Occipital lobe (tissue), 2 donors: Measurements from ENCODE around the gene SLK. TPM values are rescaled to one million over a fixed set of nuclear protein-coding genes. Genes with fewer than 3 reads are reported as not detected.

Source experiments
- DNase-seq: peaks from one replicate; lab custom pipeline; 2025; lab: John Stamatoyannopoulos, UW
- total RNA-seq: library from RNA; depleted of rRNA; stranded (reverse); fragments of >200 nt; gene quantifications from one replicate; pipeline ENCODE4 v1.2.3, GENCODE V29; 2014

SLK gene
- total RNA-seq, 1 donor from 2014 or later: 76.7 TPM

DNA sequence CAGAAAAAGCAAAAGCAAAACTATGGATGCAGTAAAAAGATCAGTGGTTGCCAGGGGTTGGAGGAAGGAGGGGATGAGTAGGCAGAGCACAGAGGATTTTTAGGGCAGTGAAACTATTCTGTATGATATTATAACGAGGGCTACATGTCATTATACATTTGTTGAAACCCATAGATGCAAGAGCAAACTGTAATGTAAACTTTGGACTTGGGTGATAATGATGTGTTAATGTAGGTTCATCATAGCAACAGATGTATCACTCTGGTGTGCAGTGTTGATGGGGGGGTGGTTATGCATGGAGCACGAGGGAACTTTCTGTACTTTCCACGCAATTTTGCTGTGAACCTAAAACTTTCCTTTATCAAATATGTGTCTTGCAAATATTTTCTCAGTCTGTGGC is 23.2 kb downstream of the SLK start:
- DNase-seq: no peak

DNA sequence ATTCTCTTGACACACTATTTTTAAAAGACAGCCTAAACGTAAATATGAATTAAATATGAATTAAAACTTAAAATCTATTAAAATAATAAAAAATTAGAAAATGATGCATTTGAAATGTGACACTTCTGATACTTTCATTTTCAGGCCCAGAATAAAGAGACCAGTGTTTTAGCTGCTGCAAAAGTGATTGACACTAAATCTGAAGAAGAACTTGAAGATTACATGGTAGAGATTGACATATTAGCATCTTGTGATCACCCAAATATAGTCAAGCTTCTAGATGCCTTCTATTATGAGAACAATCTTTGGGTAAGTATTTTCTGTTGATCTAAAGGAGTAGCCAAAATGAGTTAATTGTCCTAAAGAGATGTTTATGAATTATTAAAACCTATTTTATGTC is 23.6 kb downstream of the SLK start:
- no peak for DNase-seq

DNA sequence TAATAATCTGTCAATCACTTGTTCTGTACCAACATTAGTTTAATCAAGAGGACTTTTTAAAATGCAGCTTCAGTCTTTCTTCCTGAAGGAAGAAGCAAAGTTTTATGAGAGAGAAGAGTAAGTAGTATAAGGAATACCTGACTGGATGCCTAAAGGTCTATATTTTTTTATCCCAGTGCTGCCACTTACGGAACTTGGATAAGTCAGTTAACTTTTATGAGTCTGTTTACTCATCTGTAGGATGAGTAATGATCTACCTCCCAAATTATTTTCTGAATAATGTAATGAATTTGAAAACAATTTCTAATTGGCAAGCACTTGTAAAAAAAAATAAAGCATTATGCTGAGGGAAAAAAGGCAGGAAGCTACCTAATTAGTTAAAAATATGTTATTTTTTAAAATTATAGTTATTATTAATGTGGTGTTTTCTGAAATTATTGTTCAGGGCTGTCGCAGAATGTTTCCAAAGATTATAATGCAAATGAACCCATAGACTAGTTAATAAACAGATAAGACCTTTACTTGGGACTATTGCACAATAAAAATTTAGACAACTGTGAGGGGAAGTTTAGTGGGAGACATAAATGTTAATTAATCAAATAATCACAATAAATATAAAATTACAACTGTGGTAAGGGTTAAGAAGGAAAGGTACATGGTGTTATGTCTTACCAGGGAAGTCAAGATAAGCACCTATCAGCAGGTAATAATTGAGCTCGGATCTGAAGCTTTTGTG is 24.6 kb downstream of the SLK start:
- DNase-seq: no peak

DNA sequence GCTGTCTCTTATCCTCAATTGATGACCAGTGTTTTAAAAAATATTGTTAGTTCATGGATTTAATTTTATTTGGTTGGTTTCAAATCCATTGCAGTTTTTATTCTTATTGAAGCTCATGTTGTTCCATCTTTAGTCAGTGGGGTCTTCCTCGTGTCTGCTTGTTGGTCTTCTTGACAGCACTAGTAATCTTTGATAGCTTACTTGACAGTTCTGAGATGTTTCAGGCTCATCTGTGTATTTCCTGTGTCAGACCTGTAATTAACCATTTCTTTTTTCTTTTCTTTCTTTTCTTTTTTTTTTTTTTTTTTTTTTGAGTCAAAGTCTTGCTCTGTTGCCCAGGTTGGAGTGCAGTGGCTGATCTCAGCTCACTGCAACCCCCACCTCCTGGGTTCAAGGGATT is 28.2 kb downstream of the SLK start:
- no peak for DNase-seq

DNA sequence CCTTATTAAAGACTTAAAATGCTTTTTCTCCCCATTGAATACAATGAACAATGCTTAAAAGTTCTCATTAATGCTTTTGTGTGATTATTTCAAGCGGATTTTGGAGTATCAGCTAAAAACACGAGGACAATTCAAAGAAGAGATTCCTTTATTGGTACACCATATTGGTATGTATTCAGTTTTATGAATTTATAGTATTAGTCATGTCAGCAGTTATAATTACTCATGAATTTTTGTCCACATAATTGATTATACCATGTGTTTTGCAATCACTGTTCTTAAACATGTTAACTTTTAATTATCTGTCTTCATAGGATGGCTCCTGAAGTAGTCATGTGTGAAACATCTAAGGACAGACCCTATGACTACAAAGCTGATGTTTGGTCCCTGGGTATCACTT is 31.9 kb downstream of the SLK start:
- no peak for DNase-seq

DNA sequence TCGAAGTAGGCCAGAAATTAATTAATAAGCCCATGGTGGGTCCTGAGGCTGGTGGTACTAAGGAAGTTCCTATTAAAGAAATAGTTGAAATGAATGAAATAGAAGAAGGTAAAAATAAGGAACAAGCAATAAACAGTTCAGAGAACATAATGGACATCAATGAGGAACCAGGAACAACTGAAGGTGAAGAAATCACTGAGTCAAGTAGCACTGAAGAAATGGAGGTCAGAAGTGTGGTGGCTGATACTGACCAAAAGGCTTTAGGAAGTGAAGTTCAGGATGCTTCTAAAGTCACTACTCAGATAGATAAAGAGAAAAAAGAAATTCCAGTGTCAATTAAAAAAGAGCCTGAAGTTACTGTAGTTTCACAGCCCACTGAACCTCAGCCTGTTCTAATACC is 36.0 kb downstream of the SLK start:
- no peak for DNase-seq

DNA sequence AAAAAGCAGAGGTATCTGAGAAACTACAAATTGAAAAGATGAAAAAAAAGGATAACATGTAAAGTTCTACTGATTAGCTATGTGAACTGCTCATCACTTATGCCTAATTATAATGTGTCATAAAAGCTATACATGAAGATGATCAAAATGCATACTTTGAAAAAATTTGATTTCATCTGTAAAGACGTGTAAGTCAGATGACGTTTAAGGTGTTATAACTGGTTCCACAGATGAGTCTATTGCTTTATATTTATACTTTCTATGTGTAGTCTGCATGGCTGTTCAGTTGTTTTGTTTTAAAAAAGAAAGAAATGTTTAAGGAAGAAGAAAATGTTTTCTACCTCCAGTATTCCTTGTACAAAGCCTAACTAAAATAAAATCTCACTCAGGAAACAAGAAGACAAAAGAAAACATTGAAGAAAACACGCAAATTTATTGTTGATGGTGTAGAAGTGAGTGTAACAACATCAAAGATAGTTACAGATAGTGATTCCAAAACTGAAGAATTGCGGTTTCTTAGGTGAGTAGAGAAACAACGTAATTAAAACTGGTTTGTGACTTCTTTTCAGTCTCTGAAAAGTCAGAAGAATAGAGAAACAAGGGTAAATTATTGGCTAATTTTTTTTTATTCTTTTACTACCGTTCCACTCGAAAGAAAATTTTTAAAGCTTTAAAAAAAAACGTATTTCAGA is 38.4 kb downstream of the SLK start:
- DNase-seq: no peak

DNA sequence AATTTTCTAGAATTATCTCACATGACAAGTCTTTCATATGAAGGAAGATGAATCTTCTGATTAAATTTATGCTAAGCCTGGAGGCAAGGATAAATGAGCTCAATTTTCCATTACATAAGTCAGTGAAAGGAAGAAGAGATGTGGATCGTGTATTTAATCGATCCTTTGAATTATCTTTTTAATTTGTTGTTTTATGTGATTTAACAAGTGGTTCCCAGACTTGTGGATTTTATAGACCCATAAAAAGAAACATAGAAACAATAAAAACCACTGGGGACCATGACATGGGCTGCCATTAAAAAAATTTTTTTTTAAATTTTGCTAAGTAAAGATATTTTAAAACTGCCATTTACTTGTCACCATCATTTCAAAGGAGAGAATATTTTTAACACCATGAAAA is 45.0 kb downstream of the SLK start:
- DNase-seq: no peak

DNA sequence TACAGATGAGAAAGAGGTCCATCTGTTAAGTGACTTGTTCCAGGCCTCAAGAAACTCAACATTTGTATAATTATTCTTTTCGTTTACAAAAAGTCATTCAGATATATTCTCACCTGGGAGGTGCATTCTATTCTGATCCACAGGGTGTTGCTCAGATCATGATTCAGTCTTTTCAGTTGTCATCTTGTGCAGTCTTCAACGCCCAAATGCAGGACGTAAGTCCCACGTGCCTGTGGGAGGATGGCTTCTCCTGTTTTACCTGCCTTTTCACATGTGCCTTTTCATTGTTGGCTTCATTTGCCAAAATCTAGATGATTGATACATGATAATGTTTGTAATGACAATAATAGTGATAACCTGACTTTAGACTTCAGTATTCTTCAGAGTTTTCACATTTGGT is 46.5 kb downstream of the SLK start:
- no peak for DNase-seq

DNA sequence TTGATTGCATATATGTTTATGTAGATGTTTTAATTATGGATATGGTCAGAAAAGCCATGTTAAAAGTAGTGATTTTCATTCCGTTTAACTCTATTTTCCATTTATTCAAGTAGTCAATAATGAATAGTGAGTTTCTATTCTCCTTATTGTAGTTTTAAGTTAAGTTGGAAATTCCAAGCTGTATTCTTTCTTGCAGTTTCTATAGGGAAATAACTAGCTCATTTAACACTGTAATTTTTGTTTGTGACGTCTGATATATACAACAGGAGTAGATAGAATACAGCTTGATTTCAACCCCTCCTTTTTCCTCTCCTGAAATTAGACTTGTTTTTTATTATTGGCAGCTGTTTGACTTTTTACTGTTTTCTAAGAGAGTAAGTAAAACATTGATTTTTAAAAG is 47.2 kb downstream of the SLK start:
- DNase-seq: no peak

DNA sequence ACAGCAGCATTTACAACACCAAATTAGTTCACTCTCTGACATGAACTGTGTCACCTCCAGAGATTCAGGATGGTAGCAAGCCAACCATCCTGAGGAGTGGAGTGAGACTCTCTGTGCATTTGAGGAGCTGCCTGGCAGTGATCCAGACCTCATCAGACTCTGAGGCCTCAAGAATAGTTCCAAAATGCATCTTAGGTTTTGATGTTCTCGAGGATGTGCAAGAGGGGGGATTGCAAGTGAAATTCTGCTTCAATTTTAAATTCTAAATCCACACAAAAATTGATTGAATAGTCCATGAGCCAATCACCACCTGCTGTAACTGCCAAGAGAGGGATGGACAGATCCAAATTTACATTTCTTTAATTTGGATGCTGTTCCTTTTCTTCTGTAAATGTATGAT is 49.7 kb downstream of the SLK start:
- DNase-seq: no peak

DNA sequence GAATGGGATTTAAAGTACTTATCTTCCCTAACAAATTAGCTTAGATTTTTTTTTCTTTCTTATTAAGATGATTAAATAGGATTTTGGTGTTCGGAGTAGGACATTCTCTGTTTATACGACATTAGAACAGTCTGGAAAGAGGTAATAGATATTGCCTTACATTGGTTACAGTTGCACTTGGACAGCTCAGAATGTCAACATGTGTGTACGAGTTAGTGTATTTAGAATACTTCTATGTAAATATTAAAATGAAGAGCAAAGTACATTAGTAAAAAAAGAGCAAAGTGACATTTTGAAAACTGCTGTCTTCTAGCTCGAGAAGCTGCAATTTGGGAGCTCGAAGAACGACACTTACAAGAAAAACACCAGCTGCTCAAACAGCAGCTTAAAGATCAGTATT is 51.5 kb downstream of the SLK start:
- DNase-seq: no peak

DNA sequence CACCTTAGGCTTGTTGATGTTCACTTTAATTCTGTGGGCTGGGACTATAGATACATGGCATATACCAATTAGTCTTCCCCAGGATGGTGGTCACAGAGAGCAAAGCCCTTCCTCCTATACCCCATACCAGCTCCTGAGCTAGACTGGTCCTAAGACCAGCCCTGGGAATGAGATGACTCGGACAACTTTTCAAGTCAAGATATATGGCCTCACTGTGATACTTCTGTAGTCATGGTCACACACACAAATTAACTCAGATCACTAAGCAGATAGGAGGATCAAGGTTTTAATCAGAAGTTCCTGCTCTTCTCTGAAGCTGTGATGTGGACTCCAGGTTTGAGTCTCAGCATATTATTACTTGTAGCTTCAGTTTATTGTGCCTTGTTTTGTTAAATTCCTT is 53.1 kb downstream of the SLK start:
- no peak for DNase-seq

DNA sequence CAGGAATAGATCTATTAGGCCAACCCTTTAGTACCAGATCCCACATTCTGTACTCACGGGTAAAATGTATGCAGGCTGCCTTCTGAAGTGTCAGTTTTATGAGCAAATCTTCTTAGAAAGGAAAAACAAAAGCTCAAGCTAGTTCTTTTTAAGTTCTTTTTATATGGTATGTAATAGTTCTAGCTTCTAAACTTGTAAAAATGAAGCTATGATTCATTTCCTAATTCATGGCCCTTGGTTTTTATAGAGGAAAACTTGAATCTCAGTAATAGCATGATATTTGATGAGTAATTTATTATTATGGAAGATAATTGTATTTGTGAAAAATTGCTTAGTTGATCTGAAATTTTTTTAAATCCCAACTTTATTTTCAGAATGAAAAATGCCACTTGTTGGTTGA is 54.3 kb downstream of the SLK start:
- no peak for DNase-seq

DNA sequence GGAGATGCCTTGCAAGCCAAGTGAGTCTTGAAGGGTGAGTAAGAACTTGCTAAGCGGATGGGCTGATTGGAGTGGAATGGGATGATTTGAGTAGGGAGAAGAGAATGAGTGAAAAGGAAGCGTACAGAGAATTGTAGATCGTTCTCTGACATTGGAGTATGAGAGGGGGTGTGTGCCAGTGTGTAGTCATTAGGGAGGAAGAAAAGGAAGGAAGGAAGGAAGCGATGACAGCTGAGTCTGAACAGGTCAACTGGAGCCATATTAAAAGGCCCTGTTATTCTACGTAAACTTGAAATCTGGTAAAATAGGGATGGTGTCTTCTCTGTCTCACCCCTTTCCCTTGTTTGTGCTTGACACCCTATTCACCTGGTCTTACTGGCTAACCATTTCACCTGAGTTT is 55.1 kb downstream of the SLK start:
- DNase-seq: no peak

DNA sequence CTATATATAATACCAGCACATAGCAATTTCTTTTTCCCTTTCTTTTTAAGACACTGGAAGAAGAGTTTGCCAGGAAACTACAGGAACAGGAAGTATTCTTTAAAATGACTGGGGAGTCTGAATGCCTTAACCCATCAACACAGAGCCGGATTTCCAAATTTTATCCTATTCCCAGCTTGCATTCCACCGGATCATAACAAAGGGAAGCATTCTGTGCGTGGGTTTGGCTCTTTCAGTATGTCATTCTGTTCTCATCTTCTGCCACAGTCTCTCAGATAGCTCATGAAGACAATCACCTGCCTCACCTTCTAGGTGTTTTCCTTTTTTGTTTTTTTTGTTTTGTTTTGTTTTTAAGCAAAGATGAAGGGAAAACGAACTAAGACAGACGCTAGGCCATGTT is 58.6 kb downstream of the SLK start:
- no peak for DNase-seq

DNA sequence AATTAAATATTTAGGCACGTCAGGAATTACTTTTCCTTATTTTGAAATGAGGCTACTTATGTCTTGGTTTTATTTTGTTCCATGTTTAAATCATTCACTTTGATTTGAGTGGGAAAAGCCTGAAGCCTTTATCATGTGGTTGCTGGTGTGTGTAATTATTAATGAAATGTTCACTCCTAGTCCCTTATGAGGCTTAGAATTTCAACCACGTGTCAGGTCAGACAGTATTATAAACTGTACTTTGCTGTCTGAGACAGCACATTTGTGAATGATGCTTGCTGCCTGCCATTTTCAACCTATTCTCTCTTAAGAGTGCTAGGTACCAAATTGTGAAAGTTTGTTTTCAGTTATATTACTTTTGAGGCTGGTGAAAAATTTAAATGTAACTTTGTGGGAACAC is 59.8 kb downstream of the SLK start:
- no peak for DNase-seq

DNA sequence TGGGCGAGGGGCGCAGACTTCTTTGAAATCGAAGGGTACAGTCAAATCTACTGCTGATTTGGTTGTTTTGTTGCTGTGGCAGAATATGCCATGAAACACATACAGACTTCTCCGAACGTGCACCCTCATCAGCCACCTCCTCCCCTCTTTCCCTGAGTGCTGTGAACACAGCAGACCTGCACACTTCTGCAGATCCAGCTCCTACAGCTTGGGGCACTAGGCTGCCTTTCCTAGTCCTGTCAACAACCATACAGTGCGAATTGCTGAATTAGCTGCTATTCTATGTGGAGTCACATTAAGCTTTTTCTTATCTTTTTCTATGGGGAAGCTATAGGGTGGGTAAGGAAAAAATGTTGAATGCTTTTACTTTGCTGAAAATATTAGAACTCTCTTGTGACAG is 61.2 kb downstream of the SLK start:
- peak; percentile 28 for DNase-seq

DNA sequence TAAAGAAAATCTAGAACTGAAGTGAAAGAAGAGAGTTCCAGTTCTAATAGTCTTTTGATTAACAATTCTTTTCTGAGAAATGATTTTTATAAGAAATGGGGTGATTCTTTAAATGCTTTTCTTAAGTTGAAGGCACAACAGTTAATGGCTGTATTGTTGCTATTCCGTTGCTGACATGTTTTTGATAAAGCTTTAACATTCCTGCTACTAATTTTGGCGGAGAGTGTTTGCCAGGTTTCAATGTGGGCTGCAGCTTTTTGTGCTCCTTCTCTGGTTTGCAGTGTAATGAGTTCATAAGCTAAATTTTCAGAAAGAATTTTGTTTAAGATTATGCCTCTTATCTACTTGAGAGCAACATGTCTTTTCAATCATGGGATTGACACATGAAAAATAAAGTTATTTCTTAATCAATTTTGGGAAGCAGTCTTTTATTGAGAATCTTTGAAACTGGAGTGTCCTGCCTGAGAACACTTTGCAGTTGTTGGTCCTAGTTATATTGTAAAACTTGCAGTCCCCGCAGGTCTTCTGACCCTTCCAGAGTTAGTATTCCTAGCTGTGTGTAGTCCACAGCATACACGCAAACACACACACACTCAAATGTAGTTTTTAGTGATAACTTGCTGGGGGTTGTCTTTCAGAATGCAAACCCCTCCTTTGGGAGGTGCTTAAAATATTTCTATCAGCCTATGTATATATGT is 62.0 kb downstream of the SLK start:
- no peak for DNase-seq

DNA sequence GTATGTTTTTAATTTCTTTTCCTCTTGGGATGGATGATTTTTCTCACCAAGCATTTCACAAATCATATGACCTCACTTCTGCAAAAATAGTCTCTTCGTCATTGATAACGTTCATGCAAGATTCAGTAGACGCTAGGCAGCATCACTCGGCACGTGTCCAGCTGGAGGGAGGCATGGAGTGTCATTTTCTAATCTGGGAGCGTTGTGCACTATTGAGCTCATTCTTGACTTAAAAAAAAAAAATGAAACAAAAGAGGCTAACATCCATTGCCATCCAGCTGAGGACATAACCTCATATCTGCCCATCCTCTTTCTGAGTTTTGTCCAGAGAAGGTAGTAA is 62.6 kb downstream of the SLK start:
- DNase-seq: peak; percentile 56

DNA sequence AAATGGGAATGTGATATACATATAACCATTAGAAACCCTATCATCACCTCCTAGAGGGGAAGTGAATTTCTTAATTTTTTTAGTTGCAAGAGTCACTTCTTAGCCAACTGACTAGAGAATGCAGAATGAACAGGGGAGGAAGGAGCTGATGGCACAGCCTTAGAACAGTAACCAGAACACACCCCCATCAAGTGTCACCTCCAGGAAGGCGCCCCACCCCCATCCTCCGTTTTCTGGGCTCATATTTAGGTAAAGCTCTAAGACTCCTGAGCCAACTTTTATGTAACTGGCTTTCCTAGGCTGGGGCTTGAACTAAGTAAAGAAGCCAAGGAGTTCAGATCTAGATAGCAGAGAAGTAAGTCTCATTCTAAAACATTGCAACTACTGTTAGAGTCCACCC is 64.7 kb downstream of the SLK start:
- no peak for DNase-seq

DNA sequence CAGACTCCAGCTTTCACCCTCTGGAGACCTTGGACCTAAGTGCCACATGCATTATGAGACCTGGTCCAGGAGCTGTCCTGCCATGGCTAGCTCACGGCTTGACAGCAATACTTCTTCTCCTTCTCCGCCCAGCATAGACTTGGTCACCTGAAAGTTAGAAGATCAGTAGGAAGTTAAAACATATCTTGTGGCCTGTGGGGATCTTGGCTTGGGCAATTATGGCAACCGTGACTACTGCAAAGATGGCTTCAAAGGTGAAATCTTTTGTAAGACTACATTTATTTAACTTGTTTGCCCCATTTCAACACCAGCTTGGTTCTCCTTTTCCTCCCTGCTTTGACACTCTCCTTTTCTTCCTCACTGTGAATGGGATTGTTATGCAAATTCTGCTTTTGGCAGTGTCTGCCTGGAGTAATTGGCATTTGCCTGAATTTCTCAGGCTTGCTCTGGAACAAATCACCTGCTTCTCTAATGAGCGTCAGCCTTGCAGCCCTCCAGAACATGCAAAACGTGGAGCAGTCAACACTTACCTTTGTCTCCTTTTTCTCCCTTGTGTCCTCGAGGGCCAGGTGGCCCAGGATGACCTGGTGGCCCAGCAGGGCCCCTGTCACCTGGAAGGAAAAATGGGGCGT is 65.3 kb downstream of the SLK start:
- DNase-seq: no peak
